Tibial nerve (tissue), 4 donors: ENCODE data around the gene GABPA.

Experiments
- CTCF ChIP-seq, 5 experiments: fragments of 200-600 bp in 3 of 5; fragments of 450-650 bp in 2 of 5; sonication (generic) in 3 of 5; IDR thresholded peaks; one replicate each; pipeline ENCODE4 v1.5.1; 2016 to 2019; ENCODE audit warnings: antibody characterized with exemption in 5 of 5, mild to moderate bottlenecking in 3 of 5, moderate library complexity in 2 of 5
- EP300 ChIP-seq, 2 donors: sonication (generic); formaldehyde crosslinking; IDR thresholded peaks; one replicate each; pipeline ENCODE4 v1.6.1; 2017; ENCODE audit warnings: antibody characterized with exemption in 2 of 2, mild to moderate bottlenecking in 1 of 2
- POLR2A ChIP-seq, 2 donors: fragments of 450-650 bp; IDR thresholded peaks; one replicate each; pipeline ENCODE4 v1.6.1; 2017; ENCODE audit warnings: antibody characterized with exemption in 2 of 2, mild to moderate bottlenecking in 2 of 2, moderate library complexity in 2 of 2

DNA sequence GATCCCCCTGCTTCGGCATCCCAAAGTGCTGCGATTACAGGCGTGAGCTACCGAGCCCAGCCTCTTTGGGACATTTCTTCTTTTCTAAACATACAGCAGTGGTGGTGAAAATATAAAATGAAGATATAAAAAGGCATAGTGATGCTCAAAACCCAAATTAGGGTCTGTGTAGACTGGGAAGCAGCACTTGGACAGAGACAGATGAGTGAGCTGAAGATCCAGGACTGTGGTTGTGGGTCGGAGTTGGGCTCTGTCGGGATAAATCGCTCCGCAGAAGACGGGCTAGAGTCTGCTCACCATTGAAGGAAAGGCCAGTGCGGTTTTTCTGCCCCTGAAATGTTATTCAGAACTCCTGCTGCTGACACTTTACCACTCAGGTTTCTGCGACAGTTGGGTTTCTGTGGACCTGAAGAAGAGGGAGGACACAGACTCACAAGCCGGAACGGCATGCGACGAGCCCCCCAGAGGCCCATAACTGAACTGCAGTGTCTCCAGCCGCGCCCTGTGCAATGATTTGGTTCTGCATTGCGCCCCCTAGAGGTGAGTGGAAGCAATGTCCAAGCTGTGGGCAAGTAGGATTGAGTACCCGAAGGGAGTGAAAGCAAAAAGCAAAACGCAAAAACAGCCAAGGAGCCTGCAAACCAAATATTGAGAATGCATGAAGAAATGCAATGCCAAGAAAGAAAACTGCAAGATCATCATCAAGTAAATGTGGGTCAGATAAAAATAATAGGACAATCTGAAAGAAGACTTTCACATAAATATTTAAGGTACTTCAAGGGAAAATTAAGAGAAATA is 66.6 kb downstream of the GABPA start:
- TF ChIP-seq POLR2A (IDR thresholded peaks at IDR 0.05) (no peak), CTCF (IDR thresholded peaks at IDR 0.05) (peak; percentile 63 to 86 (median 79)), EP300 (IDR thresholded peaks at IDR 0.05) (no peak)
